GM19438 (cell line): ENCODE measurements around the gene MTSS2.
"Not testable (repeated sequence)": the region's sequence is repeated elsewhere in the genome, so short reads cannot be mapped to it uniquely, and the experiment has no call there.

ENCODE experiments used
- ATAC-seq: cut with Tn5 transposase; IDR thresholded peaks from one replicate; pipeline ENCODE4 v1.9.1; 2021; ENCODE audit warnings: low read depth; ENCODE audit not compliant: unreplicated experiment

MTSS2 gene

DNA sequence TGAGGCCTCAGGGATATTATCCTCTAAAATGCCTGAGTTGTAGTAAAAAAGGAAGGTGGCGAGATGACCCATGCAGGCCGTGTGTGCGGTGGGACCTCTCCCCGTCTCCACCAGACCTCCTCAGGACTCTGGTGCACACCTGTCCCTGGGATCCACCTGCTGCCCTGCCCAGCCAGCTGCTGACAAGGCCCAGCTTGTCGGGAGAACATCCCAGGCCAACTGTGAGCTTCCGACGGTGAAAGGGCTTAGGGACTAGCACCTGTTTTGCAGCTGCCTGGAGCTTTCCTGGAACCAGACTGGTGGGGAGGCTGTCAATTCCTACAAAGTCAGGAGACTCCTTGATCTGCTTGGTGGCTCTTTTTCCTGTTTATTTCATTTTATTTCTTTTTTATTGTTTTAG lies 27.9 kb downstream of the MTSS2 start:
- ATAC-seq, result no peak

GRCh38 chr16:70656712-70657263 lies 29.1 kb downstream of the MTSS2 start:
- no peak for ATAC-seq

GRCh38 chr16:70656065-70656711 lies 29.7 kb downstream of the MTSS2 start:
- ATAC-seq, result no peak

DNA sequence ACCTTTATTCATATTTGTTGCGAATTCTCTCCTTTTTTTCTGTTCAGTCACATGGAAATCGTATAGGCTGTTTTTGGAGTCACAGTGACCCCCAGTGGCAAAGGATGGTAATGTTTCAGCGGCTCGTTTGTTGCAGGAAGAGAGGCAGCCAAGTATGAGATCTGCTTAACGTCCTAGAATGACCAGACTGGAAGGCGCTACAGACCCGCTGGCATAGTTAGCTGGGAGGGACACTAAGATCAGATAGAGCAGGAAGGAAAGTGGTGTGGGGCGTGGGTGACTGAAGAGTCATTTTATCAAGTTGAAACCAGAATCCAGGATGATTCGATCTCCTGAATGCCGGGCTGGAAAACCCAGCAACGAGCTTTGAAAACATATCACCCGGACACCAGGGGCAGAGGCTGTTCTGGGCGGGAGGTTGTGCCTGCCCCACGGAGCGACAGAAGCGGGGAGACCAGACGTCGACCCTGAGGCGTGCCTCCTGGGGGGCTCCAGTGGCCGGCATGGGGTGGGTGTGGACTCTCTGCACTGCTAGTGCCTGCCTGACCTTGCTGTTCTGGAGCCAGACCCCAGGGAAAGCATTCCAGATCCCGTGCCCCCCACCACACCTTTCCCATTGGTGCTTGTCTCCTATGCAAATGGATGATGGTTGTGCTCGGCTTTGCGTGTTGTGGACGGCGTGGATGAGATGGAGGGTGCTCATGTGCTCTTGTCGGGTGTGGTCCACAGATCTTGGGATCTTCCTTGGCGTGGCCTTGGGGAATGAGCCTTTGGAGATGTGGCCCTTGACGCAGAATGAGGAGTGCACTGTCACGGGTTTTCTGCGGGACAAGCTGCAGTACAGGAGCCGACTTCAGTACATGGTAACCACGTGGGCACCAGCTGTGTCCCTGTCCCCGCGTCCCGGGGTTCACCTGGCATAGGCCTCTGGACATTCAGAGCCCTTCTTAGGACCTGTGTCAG lies 31.8 kb downstream of the MTSS2 start:
- ATAC-seq, result no peak

DNA sequence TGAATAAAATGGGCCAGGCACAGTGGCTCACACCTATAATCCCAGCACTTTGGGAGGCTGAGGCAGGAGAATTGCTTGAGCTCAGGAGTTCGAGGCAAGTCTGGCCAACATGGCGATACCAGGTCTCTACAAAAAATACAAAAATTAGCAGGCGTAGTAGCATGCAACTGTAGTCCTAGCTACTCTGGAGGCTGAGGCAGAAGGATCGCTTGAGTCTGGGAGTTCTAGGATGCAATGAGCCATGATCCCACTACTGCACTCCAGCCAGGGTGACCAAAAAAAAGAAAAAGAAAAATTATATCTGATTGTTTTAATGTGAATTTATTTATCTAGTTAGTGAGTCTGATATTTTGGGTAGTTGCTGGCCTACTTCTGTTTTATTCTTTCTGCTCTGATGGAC lies 32.4 kb downstream of the MTSS2 start:
- no peak for ATAC-seq

- ATAC-seq, result no peak
These were observed 33.5 kb downstream of the MTSS2 start for GRCh38 chr16:70652322-70652721.

GRCh38 chr16:70651524-70651923 lies 34.3 kb downstream of the MTSS2 start:
- ATAC-seq, result no peak

DNA sequence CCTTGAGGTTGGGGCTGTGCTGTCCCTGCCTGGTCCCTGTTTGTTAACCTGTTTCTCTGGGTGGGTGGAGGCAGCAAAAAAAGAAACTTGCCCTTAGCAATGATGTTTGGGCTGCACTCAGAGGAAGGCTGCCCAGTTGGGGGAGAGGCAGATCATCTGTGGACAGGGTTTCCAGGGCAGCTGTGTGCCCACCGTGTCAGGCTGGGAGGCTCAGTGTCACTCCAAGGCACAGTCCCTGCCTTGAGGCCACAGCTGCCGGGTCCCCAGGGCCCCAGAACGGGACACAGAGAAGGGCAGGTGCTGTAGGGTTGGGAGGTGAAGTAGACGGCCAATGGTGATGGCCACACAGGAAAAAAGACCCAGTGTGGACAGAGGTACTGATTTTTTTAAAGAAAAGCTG lies 35.6 kb downstream of the MTSS2 start:
- ATAC-seq, result no peak

- ATAC-seq, result no peak
These were observed 36.6 kb downstream of the MTSS2 start for GRCh38 chr16:70649300-70649699.

DNA sequence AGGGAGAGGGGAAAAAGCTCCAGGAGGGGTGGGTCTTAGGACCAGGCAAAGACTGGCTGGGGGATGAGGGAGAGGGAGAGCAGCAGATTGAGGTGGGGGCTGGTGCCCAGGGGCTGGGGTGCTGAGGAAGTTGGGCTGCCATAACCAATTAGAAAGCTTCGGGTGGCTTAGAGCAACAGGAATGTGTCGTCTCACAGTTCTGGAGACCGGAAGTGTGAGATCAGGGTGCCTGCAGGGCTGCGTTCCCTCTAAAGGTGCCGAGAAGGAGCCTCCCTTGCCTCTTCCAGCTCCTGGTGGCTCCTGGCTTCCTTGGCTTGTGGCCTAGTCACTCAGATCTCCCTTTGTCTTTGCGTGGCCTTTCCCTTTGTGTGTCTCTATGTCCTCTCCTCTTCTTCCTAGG lies 37.2 kb downstream of the MTSS2 start:
- no peak for ATAC-seq

DNA sequence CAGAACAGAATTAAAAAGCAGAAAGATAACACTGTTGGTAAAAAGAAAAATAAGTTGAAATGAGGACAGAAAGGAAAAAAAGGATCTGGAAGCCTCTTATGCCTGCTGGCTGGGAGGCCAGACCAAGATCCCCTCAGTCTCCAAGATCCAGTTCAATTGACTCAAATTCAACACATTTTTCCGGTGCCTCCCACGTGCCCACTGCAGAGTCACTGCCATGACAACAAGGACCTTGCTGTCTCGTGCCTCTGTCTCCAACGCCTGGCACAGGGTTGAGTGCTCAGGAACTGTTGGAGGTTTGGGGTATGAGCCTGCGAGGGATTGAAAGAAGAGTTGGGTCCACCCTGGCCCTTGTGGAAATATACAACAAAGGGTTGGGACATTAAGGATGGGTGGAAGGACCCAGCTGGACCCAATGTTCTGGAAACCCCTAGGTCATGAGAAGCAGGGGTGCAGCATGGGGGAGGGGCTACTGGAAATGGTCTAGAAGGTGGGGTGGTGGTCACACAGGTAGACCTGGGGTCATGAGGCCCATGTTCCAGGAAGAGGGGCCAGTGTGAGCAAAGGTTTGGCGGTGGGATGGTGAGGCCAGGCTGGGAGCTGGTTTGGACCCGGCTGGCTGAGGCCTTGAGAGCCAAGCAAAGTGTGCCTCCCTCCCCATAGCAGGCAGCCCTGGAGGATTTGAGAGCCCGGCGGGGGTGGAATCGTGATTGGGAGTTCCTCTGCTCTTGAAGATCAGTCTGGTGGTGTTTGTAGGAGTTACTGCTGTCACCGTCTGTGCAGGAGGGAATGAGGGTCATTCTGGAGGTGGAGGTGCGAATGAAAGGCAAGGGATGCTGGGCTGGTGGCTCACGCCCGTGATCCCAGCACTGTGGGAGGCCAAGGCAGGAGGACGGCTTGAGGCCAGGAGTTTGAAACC lies 38.2 kb downstream of the MTSS2 start:
- no peak for ATAC-seq

DNA sequence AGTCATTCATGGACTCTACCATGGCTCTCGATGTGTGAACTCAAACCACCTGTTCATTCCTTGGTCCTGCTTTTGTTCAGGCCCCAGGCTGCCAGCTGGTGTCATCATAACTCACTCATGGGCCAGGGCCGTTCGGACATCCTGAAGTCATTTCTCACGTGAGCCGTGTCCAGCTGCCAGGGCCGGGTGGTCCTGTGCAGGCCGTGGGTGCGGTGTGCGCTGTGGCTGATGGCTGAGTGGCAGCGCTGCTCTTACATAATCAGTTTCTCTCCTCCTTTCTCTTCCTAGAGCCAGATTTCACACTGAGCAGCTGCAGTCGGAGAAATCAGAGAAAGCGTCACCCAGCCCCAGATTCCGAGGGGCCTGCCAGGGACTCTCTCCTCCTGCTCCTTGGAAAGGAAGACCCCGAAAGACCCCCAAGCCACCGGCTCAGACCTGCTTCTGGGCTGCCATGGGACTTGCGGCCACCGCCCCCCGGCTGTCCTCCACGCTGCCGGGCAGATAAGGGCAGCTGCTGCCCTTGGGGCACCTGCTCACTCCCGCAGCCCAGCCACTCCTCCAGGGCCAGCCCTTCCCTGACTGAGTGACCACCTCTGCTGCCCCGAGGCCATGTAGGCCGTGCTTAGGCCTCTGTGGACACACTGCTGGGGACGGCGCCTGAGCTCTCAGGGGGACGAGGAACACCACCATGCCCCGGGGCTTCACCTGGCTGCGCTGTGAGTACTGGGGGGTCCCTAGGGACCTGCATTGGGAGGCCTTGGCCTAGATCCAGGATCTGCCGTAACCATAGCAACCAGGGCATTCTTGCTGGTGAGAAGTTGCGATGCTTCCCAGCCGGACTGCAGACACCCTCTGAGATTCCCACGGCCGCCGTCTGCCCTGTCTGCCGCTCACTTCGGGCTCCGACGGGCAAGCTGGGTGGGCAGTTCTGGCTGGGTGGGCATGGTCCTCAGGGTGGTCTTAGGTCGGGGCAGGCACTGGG lies 39.3 kb downstream of the MTSS2 start, which contains the start of gene IL34:
Gene IL34, plus strand, starts transcription at position 300 of the 982 bp plus-strand sequence. Its CDS starts 389 bp downstream, at position 689.
- no peak for ATAC-seq

DNA sequence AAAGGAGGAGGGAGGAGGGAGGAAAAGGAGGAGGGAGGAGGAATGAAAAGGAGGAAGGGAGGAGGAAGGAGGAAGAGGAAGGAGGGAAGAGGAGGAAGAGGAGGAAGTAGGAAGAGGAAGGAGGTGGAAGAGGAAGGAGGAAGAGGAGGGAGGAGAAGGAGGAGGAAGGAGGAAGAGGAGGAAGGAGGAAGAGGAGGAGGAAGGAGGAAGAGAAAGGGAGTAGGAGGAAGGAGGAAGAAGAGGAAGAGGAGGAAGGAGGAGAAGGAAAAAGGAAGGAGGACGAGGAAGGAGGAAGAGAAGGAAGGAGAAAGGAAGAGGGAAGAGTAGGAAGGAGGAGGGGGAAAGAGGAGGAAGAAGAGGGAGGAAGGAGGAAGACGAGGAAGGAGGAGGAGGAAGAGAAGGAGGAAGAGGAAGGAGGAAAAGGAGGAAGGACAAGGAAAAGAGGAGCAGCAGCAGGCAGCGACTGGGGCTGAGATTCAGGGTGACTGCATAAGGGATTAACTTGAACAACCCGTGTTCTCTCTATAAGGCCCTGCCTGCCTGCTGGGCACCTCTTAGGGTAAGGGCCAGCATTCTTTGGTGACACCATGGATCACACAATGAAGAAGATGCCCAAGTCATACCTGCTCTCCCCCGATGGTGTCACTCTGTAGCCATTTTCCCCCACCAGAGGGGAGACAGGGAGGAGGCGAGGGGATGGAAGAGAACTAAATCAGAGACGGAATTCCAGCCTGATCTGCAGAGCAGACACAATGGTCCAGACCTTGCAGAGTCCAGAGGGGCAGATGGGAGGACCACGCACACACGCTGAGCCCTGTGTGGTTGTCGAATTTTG lies 40.9 kb downstream of the MTSS2 start:
- no peak for ATAC-seq

- ATAC-seq, result not testable (repeated sequence)
These were observed 42.6 kb downstream of the MTSS2 start for GRCh38 chr16:70643264-70643663.

- no peak for ATAC-seq
These were observed 43.2 kb downstream of the MTSS2 start for GRCh38 chr16:70642633-70643032.

- ATAC-seq, result no peak
These were observed 46.8 kb downstream of the MTSS2 start for GRCh38 chr16:70638814-70639792.
